ENCODE results near the gene IRAK1.

- TF ChIP-seq EZH2 (IDR thresholded peaks at IDR 0.05; ENCODE audit: borderline replicate concordance, low read depth, low read length, severe bottlenecking) (no peak), CTCF (IDR thresholded peaks at IDR 0.05; ENCODE audit: borderline replicate concordance, extremely low read depth, low read length, poor library complexity, severe bottlenecking) (no peak)
Observed at GRCh38 chrX:154046031-154046781, 26.5 kb upstream of the IRAK1 start.

All from DND-41 (cell line).